NCI-H1417 treated with DMSO at 0.1 percent for 48 hours (cell line): Measurements from ENCODE around the gene GRP.

ENCODE experiments used
- DNase-seq: peaks from one replicate; lab custom pipeline; 2025; lab: John Stamatoyannopoulos, UW

Gene GRP

DNA sequence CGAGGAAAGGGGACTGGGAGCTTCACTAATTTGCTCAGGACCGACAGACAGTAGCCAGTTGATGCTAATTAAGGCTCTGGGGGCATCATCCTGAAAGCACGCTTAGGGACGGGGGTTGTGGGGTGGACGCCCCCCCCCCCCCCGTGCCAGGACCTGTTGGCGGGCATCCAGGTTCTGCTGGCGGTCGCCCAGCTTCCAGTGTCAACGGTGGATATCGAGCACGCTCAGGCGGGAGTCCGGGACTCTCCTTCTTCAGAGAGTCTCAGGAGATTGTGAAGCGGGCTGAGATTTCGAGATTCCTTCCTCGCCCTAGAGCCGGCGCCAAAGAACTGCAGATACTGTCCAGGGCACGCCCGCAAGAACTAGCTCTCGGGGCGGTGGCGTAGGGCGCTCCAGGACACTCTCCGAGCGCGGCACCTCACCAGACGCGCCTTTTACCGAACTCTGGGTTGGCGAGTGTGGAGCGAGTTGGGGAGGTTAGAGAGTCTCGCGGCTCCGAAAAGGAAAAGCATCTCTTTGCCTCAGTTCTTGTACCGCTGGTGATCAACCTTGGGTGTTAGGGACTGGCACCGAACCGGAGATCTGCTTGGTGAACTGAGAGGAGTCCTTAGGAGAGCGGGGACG, 47.7 kb downstream of the GRP start:
- no peak for DNase-seq

DNA sequence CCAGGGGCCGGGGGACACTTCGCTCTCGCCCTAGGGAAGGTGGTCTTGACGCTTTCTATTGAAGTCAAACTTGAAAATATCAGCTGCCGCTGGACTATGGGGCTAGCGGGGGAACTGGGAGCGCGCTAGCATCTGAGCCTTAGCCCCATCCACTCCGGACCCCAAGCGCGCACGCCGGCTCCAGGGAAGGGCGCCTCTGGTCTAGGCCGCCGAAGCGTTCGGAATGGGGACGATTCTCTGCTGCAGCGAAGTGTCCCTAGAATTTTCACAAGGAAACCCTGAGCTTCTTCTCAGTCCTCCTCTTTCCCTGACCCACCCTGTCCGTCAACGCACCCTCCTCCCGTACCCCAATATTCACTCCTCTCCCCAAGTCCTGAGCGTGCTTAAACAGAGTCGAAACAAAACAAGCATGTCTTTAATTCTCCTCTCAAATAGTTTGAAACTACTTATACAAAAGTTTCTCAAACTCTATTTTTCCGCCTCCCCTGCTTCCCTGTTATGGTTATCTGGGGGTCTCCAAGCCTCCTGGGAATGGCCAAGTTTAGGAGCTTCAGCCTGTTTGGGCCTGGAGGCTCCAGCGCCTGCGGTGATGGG, 48.3 kb downstream of the GRP start:
- no peak for DNase-seq

GRCh38 chr18:59268721-59269562, 49.0 kb downstream of the GRP start:
- no peak for DNase-seq

DNA sequence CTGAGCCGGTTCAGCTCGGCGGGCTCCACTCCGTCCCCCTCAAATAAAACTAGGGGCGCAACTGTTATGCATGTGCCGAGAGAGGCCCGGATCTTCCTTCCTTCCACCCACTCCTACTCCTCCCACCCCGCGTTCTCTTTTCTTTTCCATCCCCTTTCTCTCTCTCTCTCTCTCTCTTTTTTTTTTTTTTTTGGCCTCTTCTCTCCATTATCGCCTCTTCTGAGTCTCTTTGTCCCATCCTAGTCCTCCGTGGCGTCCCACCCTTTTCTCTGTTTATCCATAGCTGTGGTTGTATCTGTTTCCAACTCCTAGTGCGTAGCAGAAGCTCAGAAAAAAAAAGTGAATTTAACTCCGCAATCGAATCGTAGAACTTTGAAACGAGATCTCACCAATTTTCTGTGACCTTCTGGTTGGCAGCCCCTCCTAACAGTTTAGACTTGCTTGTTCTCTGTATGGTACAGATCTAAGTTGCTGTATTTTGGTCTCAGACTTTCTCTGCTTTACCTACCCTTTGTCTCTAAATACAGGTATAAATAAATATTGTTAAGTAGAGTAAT, 49.7 kb downstream of the GRP start:
- DNase-seq = no peak

DNA sequence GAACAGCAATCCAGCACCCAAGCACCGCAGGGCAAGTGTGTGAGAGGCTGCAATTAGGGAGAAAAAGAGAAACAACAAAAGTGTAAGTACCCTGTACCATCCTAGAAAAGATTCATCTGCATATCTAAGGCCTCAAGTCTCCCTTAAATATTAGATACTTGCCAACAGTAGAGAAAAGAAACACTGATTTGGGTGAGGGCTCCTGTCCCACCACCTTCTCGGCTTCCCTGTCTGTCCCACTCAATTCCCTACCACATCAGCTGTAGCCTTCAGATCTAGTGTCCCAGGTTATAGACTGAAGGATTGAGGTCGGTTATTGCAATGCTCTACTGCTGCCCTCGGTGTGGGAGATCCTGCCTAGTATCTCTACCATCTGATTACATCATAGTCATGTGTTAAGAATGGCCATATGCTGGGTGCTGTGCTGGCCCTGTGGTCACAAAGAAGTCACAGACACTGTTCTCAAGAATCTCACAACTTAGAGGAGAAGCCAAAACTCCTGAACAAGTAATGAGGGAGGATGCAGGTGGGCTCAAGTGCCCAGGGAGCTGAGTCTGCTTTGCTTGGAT, 50.8 kb downstream of the GRP start:
- no peak for DNase-seq

DNA sequence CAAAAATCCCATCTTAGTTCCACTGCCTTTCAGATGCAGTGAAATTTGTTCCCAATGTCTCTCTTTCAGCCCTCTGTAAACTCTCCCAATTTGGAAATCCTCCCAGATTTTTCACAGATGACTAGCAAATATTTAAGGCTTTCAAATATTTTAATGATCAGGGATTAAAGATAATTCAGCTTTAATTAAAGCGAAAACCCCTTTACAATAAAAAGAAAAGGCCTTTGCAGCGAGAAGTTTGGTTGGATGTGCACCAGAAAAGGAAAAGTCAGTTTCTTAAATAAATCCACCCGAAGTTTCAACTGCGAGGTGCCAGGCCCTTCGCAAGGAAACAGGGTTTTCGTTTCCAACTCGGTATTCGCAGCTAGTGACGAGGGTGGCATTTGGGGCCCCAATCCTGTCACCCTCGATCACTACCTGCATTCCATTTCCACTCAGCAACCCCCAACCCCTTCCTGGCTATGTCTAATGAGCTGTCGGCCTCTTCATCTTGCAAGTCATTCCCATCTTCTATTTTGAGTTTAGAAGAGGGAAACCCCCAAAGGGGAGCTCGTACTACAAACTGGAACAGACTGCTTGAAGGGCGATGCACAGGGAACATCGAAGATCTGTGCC, 51.8 kb downstream of the GRP start:
- no peak for DNase-seq

DNA sequence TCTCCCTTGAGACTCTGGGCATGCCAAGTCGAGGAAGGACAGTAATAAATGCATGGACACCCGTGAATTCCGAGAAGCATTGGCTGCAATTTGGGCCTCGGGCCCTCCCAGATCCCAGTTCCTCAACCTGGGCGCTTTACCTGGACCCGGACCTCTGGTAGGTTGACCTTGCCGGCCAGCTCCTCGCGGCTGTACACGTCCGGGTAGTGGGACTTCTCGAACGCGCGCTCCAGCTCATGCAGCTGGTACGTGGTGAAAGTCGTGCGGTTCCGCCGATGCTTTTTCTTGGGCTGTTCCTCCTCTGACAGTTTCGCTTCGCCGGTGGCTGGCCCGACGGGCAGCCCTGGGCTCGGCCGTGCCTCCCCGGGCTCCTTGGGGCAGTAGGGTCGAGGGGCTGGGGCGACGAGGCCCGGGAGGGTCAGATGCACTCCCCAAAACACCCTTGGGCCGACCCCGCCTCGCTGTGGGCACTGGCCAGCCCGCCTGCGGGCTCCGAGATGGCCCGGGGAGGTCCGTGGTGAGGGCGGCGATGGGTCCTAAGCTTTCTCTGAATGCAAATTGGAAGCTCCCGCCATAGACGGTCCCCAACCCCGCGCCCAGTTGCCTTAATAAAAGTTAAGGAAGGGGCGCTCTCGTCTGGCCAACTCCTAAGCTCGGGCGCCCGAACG, 52.4 kb downstream of the GRP start:
- no peak for DNase-seq

GRCh38 chr18:59272891-59273758, 53.2 kb downstream of the GRP start, which contains the start of gene RAX:
Gene RAX, minus strand, starts transcription at chr18:59273454. Its CDS starts 248 bp downstream, at chr18:59273206.
- no peak for DNase-seq

DNA sequence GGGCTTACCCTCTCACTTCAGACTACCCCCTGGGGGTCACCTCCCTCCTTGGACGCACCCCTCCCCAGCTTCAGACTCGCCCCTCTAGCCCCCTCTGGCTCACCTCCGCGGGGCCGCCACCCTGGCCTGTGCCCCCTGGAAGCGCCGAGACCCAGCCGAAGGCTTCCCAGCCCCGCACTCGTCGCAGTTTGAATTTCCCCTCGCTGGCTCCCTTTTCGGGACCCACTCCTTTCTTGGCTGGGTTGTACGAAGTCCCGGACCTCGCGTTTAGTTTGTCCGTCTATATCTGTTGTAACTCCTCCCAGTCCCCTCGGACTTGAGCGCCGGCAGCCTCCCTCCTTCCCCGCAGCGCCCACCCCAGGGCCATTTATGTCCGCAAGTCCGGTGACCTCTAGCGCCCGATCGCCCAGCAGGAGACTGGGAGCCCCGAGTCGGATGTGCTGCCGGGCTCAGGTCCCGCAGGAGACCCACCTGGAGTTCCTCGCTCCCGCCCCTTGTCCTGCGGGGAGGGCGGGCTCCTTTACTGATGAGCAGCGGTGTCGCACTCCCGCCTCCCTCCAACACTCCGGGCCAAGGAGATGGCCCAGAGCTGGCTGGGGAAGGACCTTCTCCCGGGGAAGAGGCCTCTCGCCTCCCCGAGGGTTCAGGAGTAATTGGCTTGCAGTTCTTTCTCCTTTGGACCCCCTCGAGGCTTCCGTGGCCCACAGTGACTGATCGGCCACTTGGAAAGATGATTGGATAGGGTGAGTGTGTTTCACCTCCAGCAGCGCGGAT, 54.0 kb downstream of the GRP start:
- DNase-seq = no peak

DNA sequence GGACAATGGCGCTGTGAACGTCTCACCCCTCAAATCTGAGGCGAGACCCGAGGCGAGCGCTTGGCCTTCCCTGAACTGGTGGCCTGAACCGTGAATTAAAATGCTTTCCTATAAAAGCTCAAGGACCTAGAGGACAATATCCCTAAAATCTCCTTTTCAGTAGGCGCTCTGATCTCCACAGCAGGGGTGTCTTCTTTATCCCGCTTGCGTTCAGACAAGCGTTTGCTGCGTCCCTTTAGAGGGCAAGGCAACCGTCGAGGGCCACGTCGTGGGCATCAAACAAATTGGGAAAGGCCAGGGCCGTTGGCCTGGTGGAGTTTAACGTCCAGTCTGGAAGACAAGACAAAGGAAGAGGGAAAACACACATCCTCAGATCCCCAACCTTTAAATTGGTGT, 54.6 kb downstream of the GRP start:
- no peak for DNase-seq

DNA sequence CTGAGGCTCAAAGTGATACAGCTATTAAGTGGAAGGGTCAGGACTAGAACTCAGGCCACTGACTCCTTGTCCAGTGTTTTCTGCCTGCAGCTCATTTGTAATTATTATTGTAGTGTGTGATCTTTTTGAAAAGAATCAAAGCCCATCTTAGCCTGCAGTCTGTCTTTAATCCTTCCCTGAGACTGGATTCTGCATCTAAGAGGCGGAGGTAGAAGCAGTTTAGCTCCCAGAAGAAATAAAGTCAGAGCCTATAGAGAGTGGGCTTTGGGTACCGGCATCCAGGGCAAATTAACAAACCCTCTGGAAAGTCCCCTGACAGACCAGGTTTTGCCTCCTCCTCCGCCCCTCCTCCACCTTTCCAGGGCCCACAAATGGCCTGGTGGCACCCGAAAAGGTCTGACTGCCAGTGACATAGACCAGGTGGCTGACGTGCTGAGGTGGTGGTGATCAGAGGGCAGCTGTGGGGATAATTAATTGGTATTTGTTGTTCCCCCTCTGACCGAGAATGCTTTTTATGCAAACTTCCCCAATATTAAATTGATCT, 55.5 kb downstream of the GRP start:
- DNase-seq = no peak

GRCh38 chr18:59276047-59276446, 56.1 kb downstream of the GRP start:
- no peak for DNase-seq

- DNase-seq = no peak
These were observed 58.8 kb downstream of the GRP start for GRCh38 chr18:59278793-59279192.

- DNase-seq = no peak
These were observed 59.2 kb downstream of the GRP start for GRCh38 chr18:59279193-59279592.

- no peak for DNase-seq
These were observed 59.8 kb downstream of the GRP start for GRCh38 chr18:59279722-59280121.
